Retinal pigment epithelial cell (primary cell): ENCODE measurements around the gene VPS13D.

Experiments
- DNase-seq: peaks from one replicate; pipeline ENCODE4 v3.0.0-alpha.2; 2010; ENCODE audit warnings: low read depth
- H3K4me3 ChIP-seq: 2 replicates; pipeline ENCODE4 v1.5.1; 2011; ENCODE audit warnings: mild to moderate bottlenecking, low read length, control low read depth, moderate library complexity
- TF ChIP-seq, protein P1 (sequence below): conservative IDR thresholded peaks from 2 replicates; pipeline ENCODE4 v1.5.1; 2011; ENCODE audit warnings: low read depth, low read length, control low read depth, inconsistent platforms

The VPS13D gene

DNA sequence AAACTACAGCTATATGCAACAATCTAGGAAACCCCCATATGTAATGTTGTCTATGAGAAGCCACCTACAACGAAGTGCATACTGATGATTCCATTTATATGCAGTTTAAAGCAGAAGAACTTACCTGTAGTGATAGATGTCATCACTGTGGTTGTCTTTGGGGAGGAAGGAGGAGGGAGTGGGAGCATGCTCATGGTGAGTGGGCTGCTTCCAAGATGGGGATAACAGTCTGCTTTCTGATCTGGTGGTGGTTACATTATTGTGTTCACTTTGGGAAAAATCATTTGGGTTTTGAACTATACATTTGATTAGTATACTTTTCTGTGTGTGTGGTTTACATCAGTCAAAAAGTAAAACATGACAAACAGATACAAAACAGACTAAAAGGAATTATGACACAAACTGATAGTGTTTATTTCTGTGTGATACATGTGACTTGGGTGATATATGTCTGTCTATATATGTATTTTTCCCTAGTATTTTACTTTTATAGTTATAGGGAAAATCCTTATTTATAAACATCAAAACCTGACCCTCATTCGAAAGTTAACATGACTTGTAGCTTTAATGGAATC is 184.7 kb downstream of the VPS13D start:
- DNase-seq, result no peak
- TF ChIP-seq, protein P1, sequence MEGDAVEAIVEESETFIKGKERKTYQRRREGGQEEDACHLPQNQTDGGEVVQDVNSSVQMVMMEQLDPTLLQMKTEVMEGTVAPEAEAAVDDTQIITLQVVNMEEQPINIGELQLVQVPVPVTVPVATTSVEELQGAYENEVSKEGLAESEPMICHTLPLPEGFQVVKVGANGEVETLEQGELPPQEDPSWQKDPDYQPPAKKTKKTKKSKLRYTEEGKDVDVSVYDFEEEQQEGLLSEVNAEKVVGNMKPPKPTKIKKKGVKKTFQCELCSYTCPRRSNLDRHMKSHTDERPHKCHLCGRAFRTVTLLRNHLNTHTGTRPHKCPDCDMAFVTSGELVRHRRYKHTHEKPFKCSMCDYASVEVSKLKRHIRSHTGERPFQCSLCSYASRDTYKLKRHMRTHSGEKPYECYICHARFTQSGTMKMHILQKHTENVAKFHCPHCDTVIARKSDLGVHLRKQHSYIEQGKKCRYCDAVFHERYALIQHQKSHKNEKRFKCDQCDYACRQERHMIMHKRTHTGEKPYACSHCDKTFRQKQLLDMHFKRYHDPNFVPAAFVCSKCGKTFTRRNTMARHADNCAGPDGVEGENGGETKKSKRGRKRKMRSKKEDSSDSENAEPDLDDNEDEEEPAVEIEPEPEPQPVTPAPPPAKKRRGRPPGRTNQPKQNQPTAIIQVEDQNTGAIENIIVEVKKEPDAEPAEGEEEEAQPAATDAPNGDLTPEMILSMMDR, result no peak
- H3K4me3 ChIP-seq, result no peak overlapping the region

DNA sequence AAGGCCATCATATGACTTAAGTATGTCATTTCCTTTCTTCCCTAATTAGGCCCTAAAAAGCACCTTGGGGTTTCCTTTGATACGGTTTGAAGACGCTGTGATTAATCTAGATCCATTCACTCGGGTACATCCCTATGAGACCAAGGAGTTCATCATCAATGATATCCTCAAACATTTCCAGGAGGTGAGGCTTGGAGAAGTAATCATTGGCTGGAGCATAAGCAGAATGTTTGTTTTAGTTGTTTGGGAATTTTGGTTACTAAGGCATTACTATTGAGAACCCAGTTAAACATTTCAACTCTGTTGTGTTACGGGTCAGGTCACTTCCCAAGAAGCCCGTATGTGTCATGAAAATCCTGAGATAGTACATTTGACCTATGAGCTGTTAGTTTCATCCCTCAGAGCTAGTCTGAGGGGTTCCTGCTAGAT is 185.2 kb downstream of the VPS13D start:
- no peak overlapping the region for H3K4me3 ChIP-seq
- TF ChIP-seq, protein P1, result no peak
- DNase-seq, result no peak

DNA sequence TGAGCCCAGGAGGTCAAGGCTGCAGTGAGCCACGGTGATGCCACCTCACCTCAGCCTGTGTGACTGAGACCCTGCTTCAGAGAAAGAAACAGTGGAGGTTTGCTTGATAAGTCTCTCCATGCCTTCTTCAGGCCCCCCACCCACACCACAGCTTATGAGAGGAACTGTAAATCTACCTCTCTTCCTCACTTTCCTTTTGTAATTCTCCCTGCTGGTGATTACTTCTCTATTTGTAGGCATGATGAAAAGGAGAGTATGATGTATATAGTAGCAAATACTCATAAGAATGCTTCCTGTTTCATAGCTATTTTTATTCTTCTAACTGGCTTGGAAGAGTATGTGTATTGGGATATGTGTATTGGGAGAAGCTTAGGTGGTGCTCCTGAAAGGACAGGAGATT is 186.3 kb downstream of the VPS13D start:
- no peak overlapping the region for H3K4me3 ChIP-seq
- DNase-seq, result no peak
- TF ChIP-seq, protein P1, result no peak

DNA sequence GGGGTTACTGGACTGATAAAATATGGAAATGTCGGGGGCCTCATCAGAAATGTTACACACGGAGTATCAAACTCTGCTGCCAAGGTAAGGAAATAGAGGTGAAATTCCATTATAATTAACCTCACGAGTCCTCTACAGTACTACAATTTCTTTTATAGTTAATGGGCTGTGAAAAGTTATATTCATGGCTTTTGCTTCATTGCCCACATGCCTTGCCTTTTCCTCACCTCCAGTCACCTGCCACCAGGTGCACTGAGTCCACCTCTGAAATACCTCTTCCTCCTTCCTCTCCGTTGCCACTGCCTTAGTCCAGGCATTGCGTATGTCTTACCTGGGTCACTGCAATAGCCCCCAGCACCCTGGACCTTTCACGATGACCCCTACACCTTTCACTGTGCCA is 186.9 kb downstream of the VPS13D start:
- no peak for DNase-seq
- TF ChIP-seq, protein P1, result no peak
- no peak overlapping the region for H3K4me3 ChIP-seq

DNA sequence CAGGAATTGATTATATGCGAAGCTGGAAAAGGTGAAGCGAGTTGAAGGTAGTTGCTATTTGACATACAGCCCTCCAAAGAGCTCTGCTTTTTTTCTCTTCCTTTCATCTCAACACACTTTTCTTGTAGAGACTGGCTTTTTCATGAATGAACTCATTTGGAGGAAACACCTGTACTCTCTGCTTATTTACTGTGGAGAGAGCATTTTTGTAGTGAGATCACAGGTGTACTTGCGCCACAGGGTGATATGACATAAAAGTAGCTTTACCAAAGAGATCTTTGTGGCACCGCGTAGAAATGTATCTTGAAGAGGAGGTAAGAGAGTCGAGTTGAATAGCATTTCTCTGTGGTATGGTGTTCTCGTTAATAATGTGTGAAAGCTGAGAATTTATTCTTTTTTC is 187.6 kb downstream of the VPS13D start:
- no peak for DNase-seq
- TF ChIP-seq, protein P1, result no peak
- H3K4me3 ChIP-seq, result no peak overlapping the region

DNA sequence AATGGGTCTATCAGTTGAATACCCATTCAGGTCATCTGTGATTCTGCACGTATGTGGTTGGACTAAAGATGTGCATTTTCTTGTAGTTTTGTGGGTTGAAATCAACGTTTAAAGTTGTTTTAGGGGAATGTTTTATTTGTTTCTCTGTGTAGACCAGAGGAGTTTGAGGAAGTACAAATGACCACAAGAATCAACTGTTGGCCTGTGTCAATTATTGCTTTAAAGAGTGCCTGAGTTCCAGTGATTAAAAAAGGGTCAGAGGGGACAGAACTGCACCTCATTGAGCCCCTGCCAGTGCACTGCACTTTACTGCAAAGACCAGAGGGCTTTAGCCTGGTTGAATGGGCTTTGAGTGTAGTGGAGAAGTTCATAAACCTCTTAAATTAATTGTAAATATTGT is 190.3 kb downstream of the VPS13D start:
- TF ChIP-seq, protein P1, result no peak
- no peak for DNase-seq

DNA sequence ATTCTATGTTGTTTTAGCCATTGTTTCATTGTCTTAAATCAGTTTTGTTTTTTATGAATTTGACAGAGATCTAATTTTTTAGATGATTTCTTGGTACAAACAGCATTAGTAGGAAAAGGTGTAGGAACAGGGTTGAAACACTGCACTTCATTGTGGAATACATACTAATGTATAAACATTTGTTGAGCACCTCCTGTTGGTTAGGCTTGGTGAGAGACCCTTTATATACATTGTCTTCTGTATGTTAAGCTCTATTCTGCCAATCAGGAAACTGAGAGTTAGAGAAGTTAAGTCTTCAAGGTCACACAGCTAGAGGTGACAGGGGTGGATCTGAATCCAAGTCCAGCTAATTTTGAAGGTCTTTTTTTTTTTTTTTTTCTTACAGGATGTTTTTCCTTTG is 192.7 kb downstream of the VPS13D start:
- DNase-seq, result no peak
- TF ChIP-seq, protein P1, result peak; percentile 3
- no peak overlapping the region for H3K4me3 ChIP-seq

More for the DNA sequence above, 190.3 kb downstream of the VPS13D start:
- no peak overlapping the region for H3K4me3 ChIP-seq
